GM18502 (cell line): ENCODE data around the gene RPL13A.
"Not testable (repeated sequence)": the region's sequence is repeated elsewhere in the genome, so short reads cannot be mapped to it uniquely, and the experiment has no call there.

ENCODE experiments used
- ATAC-seq: cut with Tn5 transposase; IDR thresholded peaks from one replicate; pipeline ENCODE4 v1.9.1; 2021; ENCODE audit warnings: mild to moderate bottlenecking; ENCODE audit not compliant: unreplicated experiment, poor library complexity

The RPL13A gene

DNA sequence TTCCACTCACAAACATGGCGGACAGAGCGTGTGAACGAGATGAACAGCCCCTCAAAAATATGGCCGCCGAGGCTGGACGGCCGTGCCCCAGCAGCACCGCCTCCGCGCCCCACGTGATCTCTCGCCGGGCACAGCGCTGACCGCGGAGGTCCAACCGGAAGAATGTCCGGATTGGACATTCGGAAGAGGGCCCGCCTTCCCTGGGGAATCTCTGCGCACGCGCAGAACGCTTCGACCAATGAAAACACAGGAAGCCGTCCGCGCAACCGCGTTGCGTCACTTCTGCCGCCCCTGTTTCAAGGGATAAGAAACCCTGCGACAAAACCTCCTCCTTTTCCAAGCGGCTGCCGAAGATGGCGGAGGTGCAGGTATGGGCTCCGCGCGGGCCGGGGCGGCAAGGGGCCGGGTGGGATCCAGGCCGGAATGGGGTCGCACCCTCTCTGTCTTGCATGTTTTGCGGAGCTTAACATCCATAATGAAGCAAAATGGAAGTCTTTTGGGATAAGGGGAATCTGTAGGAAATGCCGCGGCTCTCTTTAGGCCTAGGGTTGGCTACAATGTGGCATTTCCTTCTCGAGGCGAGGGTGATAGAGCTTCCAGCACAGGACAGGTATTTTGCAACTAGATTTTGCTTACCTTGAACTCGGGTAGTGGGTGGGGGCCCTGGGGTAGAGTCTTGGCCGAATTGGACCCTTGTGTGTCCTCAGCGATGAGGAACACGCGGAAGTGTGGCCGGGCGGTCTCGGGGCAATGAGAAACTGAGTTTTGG is at the start of gene RPL13A:
TSS of gene RPL13A (plus strand) at position 332 of the 769 bp plus-strand sequence. CDS start at position 354, 22 bp downstream.
- ATAC-seq: peak; percentile 87

DNA sequence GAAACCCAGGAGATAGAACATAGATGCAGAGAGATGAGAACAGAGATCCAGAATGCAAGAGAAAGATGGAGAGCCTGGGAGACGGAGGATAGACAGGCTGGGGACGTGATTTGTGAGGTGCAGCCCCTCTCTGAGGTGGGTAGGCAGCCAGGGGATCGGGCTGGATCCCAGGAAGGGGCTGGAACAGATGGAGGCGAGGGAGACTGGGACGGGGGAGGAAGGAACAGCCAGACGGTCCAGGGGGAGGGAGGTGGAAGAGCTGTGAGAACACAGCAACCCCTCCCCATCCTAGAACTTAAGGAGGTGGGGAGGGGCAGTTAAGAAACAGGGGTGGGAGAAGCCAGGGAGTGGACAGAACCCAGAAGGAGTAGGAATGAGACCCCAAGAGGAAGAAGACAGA is 49.1 kb upstream of the RPL13A start:
- ATAC-seq: no peak

DNA sequence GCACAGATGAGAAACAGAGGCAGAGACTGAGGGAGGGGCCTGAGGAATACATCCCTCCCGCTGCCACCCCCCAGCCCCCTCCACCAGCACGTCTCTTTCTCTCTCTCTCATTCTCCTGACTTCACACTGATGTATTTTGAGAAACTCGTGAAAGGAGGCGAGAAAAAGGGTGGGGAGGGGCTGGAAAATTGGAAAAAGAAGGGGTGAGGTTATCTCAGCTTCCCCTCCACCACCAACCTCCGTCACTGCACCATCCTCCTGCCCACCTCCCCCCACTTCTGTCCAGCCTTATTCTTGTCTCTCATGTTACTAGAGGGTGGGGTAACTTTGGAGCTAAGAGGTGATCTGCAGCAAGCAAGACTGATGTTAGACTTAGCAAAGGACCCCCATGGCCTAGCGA is 47.6 kb upstream of the RPL13A start:
- no peak for ATAC-seq

DNA sequence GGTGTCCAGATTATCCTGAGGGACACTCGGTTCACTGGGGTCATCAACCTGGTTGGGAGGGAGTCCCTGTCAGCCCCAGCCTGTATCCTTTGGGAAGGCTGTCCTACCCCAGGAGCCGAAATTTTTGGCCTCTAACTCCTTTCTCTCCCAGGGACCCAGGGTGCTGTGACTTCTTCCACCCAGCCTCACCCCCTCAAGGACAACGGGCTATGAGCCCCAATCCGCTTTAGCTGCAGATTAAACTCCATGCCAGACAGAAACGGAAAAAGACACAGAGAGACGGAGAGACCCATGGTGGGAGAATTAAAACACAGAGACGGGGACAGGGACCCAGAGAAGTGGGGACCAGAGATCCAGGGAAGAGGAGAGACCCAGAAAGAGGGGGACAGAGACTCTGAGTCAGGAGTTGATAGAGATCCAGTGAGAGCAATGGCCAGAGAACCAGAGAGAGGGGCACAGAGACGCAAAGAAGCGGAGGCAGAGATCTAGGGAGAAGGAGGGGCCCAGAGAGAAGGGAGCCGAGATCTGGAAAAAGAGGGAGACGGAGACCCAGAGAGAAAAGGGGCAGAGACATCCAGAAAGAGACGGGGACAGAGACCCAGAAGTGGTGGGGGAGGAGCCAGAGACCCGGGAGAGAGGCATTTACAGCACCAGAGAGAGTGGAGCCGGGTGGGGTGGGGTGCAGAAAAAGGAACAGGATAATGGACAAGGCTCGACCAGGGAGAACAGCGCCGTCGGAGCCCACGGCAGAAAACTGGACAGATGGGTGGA is 46.8 kb upstream of the RPL13A start:
- ATAC-seq: no peak

DNA sequence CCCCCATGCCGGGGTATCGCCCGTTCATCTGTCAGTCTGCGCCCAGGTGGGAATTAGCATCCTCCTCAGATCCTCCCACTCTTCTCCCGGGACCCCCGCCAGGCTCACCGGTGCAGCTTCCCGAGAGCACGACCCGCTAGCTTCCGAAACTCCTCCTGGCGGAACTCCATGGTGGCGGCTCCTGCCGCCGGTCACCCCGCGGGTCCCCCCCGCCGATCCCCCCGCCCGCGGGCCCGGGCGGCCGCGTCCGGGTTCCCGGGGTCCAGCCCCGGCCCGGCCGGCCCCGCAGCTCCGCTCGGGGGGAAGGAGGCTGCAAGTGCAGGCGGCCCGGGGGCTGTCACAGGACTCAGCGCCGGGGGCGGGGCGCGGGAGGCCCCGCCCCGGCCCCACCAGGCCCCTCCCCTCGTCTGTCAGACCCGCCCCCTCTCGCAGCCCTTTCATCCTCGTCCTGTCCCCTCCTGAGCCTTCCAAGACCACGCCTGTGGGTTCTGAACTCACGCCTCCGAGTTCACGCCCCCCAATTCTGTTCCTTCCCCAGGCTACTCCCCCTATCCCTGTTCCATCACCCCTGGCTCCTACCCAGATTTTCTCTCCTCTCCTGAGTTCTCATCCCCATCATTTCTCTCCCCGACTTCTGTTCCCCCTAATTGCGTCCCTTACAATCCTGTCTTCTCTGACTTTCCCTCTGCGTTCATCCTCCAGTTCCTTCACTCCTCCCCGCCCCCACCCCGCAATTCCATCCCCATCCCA is 46.0 kb upstream of the RPL13A start, which contains the start of gene SLC17A7:
TSS of gene SLC17A7 (minus strand) at position 318 of the 750 bp plus-strand sequence. CDS start at position 170, 148 bp downstream.
- no peak for ATAC-seq

DNA sequence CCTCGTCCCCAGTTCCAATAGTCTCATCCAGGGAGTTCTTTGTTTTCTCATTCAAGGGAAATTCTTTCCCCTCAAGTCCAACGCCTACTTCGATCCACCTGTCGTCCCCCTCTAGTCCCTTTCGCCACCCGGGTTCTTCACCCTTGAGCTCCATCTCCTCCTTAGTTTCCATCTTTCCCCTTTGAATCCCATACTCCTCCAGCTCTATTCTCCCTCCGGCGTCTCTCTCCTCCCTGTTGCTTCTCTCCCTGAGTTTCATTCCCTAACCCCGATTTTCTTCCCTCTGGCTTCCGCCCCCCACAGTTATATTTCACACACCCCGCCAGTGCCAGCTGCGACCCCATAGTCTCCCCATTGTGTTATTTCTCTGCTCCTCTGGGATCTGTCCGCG is 45.5 kb upstream of the RPL13A start:
- no peak for ATAC-seq

DNA sequence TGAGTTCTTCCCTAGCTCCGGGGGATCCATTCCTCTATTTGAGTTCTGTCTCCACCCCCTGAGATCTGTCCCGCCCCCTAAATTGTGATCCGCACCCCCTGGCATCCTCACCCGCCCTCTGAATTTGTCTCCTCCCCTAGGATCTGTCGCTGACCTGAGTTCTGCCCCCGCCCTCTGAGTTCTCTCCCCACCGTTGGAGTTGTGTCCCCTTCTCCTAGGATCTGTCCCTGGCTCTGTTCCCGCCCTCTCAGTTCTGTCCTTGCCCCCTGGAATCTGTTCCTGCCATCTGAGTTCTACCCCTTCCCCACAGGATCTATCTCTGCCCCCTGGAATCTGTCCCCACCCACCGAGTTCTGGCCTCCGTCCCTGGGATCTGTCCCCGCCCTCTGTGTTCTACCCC is 45.1 kb upstream of the RPL13A start:
- no peak for ATAC-seq

DNA sequence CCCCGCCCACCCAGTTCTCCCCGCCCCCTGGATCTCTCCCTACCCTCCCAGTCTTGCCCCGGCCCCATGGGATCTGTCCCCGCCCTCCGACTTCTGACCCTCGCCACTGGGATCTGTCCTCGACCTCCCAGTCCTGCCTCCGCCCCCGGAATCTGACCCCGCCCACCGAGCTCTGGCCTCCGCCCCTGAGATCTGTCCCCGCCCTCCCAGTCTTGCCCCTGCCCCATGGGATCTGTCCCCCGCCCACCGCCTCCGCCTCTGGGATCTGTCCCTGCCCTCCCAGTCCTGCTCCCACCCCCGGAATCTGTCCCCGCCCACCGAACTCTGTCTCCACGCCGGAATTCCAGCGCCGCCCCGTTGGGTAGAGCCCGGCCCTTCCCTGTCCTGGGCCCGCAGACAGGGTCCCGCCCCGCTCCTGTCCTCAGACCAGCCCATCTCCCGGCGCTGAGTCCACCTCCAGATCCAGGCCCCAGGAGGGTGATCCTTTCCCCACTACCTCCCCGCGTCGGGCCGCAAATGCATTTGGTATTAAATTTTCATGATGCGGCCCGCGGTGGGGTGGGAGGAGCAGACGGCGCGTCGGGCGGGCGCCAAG is 44.5 kb upstream of the RPL13A start:
- ATAC-seq: peak; percentile 9

DNA sequence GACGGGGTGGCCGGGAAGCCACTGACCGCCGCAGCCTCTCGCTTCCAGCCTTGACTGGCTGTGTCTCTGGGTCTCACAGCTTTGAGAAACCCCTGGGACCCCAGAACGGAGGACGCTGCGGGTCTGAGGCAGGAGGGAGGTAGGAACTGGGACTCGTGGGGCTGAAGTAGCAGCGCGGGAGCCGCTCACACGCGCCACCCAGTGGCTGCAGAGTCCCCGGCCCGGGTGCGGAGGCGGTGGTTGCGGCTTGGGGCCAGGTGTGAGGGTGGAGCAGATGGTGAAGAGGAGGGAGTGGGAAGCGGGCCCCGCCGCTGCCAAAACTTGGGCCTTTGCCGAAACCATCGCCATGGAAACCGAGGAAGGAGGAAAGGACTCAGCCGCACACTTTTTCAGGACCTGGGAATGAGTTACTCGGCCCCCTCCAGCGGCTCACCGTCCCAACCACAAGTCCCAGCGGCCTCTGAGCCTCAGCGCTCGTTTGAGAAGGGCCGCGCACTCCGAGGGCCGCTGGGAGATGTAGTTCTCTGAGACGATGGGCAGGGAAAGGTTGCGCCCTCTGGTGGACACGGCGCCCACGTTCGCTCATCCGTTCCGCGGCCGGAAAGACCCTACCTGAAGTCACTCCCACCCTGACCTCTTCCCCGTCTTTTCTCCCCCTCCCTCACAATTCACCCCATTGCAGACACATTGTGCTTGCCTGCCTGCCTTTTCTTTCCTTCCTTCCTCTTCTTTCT is 43.9 kb upstream of the RPL13A start:
- ATAC-seq: peak; percentile 80

DNA sequence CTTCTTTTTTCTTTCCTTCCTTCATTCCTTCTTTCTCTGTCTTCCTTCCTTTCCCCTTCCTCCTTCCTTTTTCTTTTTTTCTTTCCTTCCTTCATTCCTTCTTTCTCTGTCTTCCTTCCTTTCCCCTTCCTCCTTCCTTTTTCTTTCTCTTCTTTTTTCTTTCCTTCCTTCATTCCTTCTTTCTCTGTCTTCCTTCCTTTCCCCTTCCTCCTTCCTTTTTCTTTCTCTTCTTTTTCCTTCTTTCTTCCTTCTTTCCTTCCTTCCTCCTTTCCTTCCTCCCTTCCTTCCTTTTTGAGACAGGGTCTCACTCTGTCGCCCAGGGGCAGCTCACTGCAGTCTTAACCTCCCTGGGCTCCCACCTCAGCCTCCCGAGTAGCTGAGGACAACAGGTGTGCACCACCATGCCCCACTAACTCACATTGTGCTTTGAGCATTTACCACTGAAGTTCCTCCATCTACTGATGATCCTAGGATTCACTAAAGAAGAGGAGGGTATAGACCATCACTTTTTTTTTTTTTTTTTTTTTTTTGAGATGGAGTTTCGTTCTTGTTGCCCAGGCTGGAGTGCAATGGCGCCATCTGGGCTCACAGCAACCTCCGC is 43.2 kb upstream of the RPL13A start:
- not testable (repeated sequence) for ATAC-seq

DNA sequence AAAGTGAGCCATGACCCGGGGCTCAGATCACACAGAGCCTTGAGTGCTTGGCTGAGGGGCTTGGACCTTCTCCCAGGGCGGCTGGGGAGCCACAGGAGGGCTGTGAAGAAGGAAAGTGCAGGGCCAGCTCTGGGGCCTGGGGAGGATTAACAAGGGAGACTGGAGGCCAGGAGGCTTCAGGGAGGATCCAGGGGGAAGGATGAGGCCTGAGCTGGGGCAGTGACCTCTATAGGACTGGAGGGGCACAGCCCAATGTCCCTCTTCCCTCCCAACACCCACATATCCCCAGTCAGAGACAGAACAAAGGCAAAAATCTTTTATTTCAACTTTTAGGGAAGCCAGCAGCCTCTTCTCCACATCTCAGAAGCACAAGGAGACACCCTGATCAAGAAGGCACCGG is 41.4 kb upstream of the RPL13A start:
- no peak for ATAC-seq

DNA sequence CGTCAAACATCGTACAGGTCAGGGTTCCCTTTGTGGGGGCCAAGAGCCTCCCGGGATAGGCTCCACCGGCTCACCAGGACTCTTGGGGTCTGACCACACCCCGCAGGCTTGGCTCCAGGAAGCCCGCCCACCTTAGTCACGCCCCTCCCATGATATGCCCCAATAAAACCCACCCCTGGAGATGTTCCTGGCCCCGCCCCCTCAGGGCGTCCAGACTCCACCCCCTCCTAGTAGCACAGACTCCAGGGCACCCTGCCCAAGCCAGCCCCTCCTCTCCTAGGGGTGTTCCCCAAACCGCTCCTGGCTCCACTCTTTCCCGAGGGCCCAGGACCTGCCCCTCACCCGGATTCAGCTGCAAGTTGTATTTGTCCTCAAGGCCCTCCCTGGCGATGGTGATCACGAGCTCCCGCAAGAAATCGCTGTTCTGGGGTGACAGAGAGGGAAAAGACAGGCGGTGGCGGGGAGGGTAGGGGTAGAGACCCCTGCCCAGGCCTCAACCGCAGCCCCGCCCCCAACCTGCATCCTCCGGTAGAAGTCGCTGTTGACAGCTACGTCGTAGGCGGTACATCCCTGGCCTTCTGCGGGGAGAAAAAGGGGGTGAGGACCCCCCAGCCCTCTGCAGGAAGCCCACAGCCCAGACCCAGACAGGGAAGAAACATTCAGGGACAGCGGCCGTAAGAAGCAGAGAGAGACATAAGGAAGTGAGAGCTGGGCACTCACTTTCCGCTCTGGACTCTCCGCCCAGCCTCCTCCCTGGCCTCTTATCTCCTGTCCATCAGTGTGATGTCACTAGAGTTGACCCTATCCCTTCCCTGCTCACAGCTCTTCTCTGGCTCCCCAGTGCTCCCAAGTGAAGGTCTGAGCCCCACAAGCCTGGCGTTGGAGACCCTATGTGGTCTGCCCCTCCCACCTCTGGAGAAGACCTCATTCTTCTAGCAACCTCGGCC is 39.6 kb upstream of the RPL13A start:
- ATAC-seq: no peak

DNA sequence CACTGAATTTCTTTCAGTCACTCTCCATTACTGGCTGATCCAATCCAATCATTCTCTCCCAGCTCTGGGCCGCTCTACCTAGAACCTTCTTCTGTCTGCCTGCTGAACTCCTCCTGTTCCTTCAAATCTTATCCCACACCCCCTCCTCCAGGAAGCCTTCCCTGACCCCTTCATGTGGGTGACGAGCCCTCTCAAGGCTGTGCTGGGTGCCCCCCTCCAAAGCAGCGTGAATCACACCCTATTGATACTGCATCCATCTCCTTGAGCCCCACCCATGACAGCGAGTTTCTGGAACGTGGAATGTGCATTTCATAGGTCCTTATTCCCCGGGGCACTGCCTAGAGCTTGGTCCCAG is 39.0 kb upstream of the RPL13A start:
- no peak for ATAC-seq

DNA sequence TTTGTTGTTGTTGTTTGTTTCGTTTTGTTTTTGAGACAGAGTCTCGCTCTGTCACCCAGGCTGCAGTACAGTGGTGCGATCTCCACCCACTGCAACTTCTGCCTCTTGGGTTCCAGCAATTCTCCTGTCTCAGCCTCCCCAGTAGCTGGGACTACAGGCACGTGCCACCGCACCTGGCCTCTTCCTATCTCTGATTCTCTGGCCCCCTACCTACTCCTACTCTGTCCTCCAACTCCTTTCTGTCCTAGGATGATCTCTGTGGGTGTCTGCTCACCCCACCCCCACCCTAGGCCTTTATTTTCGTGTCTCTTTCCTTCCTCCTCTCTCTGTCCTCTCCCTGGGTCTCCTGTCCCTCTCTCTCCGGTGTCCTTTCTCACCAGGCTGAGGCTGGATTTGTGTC is 37.0 kb upstream of the RPL13A start:
- ATAC-seq: no peak

DNA sequence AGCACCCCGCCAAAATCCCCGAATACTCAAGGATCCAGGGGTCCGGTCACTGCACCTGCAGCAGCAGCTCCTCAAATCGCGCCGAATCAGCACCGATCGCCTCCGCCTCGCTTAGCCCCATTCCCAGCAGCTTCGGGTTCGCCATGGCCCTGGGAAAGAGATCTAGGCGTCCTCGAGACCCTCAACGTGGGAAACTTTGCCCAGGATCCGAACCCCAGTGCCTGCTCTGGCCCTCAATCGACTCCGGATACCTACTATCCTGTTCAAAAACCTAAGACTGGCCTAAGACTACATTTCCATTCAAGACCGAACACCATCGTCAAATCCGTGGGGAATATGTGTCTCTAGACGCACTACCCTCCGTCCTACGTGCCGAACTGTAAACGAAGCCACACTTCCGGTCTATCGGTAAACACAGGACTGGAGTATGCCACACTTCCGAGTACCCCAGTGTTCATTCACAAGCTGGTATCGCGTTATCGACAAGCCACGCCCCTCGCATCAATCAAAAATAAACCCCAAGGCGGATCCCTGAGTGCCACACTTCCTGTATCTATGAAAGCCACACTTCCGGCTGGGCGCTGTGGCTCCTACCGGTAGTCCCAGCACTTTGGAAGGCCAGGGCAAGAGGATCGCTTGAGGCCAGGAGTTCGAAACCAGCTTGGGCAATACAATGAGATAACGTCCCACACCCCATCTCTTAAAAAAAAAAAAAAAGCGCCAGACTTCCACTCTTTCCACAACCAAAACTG is 35.8 kb upstream of the RPL13A start, which contains the start of gene PIH1D1:
TSS of gene PIH1D1 (minus strand) at position 385 of the 752 bp plus-strand sequence. CDS start at position 145, 240 bp downstream.
- peak; percentile 68 for ATAC-seq

DNA sequence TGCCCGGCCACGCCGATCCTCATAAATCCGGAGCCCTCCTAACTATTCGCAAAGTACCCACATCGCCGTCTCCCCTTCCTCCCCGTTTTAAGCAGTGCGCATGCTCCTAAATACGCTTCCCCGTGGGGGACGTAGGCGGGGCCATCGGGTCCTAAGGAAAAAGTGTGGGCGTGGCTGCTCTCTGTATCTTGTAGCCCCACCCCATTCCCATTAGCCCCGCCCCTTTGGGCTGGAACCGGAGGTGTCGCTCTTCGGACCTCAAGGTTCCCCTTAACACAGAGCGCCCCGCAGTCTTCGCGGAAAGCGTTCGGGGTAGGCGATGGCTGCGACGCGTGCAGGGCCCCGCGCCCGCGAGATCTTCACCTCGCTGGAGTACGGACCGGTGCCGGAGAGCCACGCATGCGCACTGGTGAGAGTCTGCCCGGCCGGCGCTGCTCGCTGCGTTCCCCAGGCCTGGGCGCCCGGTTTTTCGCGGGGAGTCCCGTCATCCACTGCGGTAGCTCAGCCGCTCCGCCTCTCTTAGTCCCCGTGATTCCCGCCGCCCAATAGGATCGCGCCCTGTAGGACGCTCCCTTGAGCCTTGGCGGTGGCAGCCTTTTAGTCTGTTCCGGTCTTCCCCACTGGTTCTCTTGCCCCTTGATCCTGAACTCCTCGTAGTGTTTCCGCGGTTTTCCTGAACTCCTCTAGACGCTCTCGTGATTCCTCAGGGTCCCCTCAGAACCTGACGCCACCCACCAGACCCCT is 34.2 kb upstream of the RPL13A start, which contains the start of gene ALDH16A1:
TSS of gene ALDH16A1 (plus strand) at position 213 of the 744 bp plus-strand sequence. CDS start at position 320, 107 bp downstream.
- peak; percentile 83 for ATAC-seq

DNA sequence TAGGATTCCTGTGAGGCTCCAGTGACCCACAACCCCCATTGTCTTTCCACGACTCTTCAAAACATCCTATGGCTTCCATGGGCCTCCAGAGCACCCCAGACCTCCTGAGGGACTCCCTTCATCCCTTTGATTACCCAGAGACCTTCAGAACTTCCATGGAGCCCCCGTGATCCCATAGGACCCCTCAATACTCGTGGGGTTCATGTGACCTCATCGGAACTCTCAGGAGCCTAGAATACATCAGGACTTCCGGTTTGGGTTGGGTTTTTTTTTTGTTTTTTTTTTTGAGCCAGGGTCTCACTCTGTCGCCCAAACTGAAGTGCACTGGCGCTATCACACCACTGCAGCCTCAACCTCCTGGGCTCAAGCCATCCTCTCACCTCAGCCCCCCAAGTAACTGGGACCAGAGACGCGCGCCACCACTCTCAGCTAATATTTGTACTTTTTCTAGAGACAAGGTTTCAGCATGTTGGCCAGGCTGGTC is 33.6 kb upstream of the RPL13A start:
- no peak for ATAC-seq
